GM19468 (cell line): ENCODE data around the gene SVEP1.
A peak's percentile ranks its signal among the peaks of the same experiment; 100 is the strongest.
"Not testable (repeated sequence)": the region's sequence is repeated elsewhere in the genome, so short reads cannot be mapped to it uniquely, and the experiment has no call there.

Source experiments
- ATAC-seq: cut with Tn5 transposase; IDR thresholded peaks from one replicate; pipeline ENCODE4 v1.9.1; 2021; ENCODE audit warnings: mild to moderate bottlenecking, moderate library complexity, moderate number of reproducible peaks; ENCODE audit not compliant: unreplicated experiment; ENCODE audit errors: extremely low read depth

Gene SVEP1

GRCh38 chr9:110391826-110392485 lies 187.6 kb downstream of the SVEP1 start:
- no peak for ATAC-seq

- ATAC-seq: no peak
Measured at GRCh38 chr9:110389148-110389750, 190.3 kb downstream of the SVEP1 start.

GRCh38 chr9:110383491-110383890 lies 196.1 kb downstream of the SVEP1 start:
- ATAC-seq: no peak

- ATAC-seq: no peak
Measured at GRCh38 chr9:110382731-110383130, 196.8 kb downstream of the SVEP1 start.

GRCh38 chr9:110371411-110372007 lies 208.0 kb downstream of the SVEP1 start:
- ATAC-seq: no peak

- ATAC-seq: no peak
Measured at GRCh38 chr9:110370315-110370714, 209.2 kb downstream of the SVEP1 start.

- no peak for ATAC-seq
Measured at GRCh38 chr9:110364451-110364850, 215.1 kb downstream of the SVEP1 start.

- ATAC-seq: not testable (repeated sequence)
Measured at GRCh38 chr9:110358992-110359391, 220.5 kb downstream of the SVEP1 start.

- no peak for ATAC-seq
Measured at GRCh38 chr9:110357505-110357904, 222.0 kb downstream of the SVEP1 start.

GRCh38 chr9:110356639-110357395 lies 222.7 kb downstream of the SVEP1 start:
- no peak for ATAC-seq

GRCh38 chr9:110355911-110356310 lies 223.6 kb downstream of the SVEP1 start:
- no peak for ATAC-seq

- no peak for ATAC-seq
Measured at GRCh38 chr9:110351009-110351467, 228.5 kb downstream of the SVEP1 start.

- no peak for ATAC-seq
Measured at GRCh38 chr9:110346325-110346724, 233.2 kb downstream of the SVEP1 start.

- no peak for ATAC-seq
Measured at GRCh38 chr9:110344821-110345220, 234.7 kb downstream of the SVEP1 start.

GRCh38 chr9:110343551-110343950 lies 236.0 kb downstream of the SVEP1 start:
- no peak for ATAC-seq

- ATAC-seq: no peak
Measured at GRCh38 chr9:110340306-110340705, 239.2 kb downstream of the SVEP1 start.

- no peak for ATAC-seq
Measured at GRCh38 chr9:110338143-110338542, 241.4 kb downstream of the SVEP1 start.

GRCh38 chr9:110337727-110338126 lies 241.8 kb downstream of the SVEP1 start, which contains the start of gene TXNDC8:
TXNDC8 (minus strand) TSS chr9:110337863.
- no peak for ATAC-seq

- ATAC-seq: no peak
Measured at GRCh38 chr9:110336363-110336762, 243.2 kb downstream of the SVEP1 start.

- no peak for ATAC-seq
Measured at GRCh38 chr9:110334871-110335270, 244.7 kb downstream of the SVEP1 start.

- ATAC-seq: peak; percentile 71
Measured at GRCh38 chr9:110334183-110334582, 245.4 kb downstream of the SVEP1 start.
